ENCODE results near the gene CERT1.

- no peak for TF ChIP-seq FOXJ3 (CRISPR knock-in tag; IDR thresholded peaks at IDR 0.05)
- no peak for TF ChIP-seq ZFP1 (CRISPR knock-in tag; IDR thresholded peaks at IDR 0.05)
- no peak for TF ChIP-seq FOSL1 (tag; conservative IDR thresholded peaks at IDR 0.05)
- no peak for TF ChIP-seq POLR2AphosphoS5 (IDR thresholded peaks at IDR 0.05; ENCODE audit: control insufficient read depth, insufficient read depth, low read depth, low read length)
- TF ChIP-seq NR2C2 (CRISPR knock-in tag; IDR thresholded peaks at IDR 0.05): no peak
- TF ChIP-seq NR2C2 (tag; IDR thresholded peaks at IDR 0.05): no peak
- no peak for TF ChIP-seq CTCF (IDR thresholded peaks at IDR 0.05 in 2 of 3, conservative IDR thresholded peaks at IDR 0.05 in 1 of 3; ENCODE audit: insufficient read depth in 2 of 3, low read depth in 1 of 3, low read length in 3 of 3)
These were observed 156.2 kb downstream of the CERT1 start for GRCh38 chr5:75355236-75355635.
